Gastrocnemius medialis (tissue), 4 donors: ENCODE measurements around the gene SLC37A1. TPM values are rescaled to one million over a fixed set of nuclear protein-coding genes. Genes with fewer than 3 reads are reported as not detected.

ENCODE experiments used
- ATAC-seq, 2 donors: fragments of 150-250 bp; one replicate each; pipeline ENCODE4 v1.9.1; 2016
- DNase-seq, 2 donors: peaks; one replicate each; pipeline ENCODE4 v3.0.0-alpha.2; 2019
- H3K27ac ChIP-seq, 4 donors: fragments of 200-600 bp; sonication (generic); 1 replicate in 1 of 4; 2 replicates in 3 of 4; pipeline ENCODE4 v1.5.1; 2016 to 2018; ENCODE audit warnings: mild to moderate bottlenecking in 2 of 4, moderate library complexity in 1 of 4
- H3K27me3 ChIP-seq, 3 donors: fragments of 200-600 bp; sonication (generic) in 2 of 3; 1 replicate in 1 of 3; 2 replicates in 2 of 3; pipeline versions ENCODE4 v1.5.1 to v1.6.0; 2016 to 2019; ENCODE audit warnings: mild to moderate bottlenecking in 1 of 3, moderate library complexity in 1 of 3
- H3K36me3 ChIP-seq, 2 donors: fragments of 200-600 bp; sonication (generic) in 1 of 2; one replicate each; pipeline ENCODE4 v1.5.1; 2017 to 2018
- H3K4me1 ChIP-seq, 2 donors: fragments of 200-600 bp; sonication (generic) in 1 of 2; one replicate each; pipeline ENCODE4 v1.5.1; 2016 to 2017; ENCODE audit warnings: mild to moderate bottlenecking in 2 of 2
- H3K4me3 ChIP-seq, 4 donors: fragments of 200-600 bp; sonication (generic) in 3 of 4; 1 replicate in 1 of 4; 2 replicates in 3 of 4; pipeline ENCODE4 v1.5.1; 2016 to 2019; ENCODE audit warnings: mild to moderate bottlenecking in 2 of 4
- H3K9me3 ChIP-seq, 3 donors: fragments of 200-600 bp; sonication (generic) in 2 of 3; 1 replicate in 1 of 3; 2 replicates in 2 of 3; pipeline ENCODE4 v1.5.1; 2016 to 2019
- POLR2A ChIP-seq, 2 donors: fragments of 450-650 bp; IDR thresholded peaks; one replicate each; pipeline ENCODE4 v1.6.1; 2017; ENCODE audit warnings: antibody characterized with exemption in 2 of 2, mild to moderate bottlenecking in 2 of 2, moderate library complexity in 2 of 2
- in situ Hi-C, 4 donors: fragments of 200-750 bp; cut with MboI; loops; one replicate each; pipeline versions ENCODE4 v1.15.0 to v1.8.0; 2017; ENCODE audit warnings: low sequenced_read_pairs in 4 of 4
- intact Hi-C: fragments of 100-400 bp; cut with DNase I; formaldehyde crosslinking; loops from one replicate; pipeline ENCODE4 v1.15.1; 2023; ENCODE audit warnings: low total_unique reads
- total RNA-seq, 4 donors: library from RNA; depleted of rRNA; stranded (reverse); fragments of >200 nt; gene quantifications; one replicate each; pipeline versions ENCODE4 v1.1.0 to v1.2.3, GENCODE V29; 2016
- TF ChIP-seq, protein P1 (sequence below), 5 experiments: fragments of 450-650 bp in 3 of 5; fragments of 200-600 bp in 2 of 5; sonication (generic) in 2 of 5; IDR thresholded peaks in 4 of 5; conservative IDR thresholded peaks in 1 of 5; 1 replicate in 4 of 5; 2 replicates in 1 of 5; pipeline ENCODE4 v1.5.1; 2016 to 2019; ENCODE audit warnings: antibody characterized with exemption in 5 of 5, mild to moderate bottlenecking in 3 of 5, moderate library complexity in 3 of 5

SLC37A1 gene
- total RNA-seq, 4 donors from 2014 or later, result 8.3 to 16.1 (median 12.4) TPM

- Histone ChIP-seq H3K27ac (no peak overlapping the region), H3K4me3 (no peak overlapping the region), H3K36me3 (no peaks in the 10 kb centered on the region), H3K4me1 (no peaks in the 10 kb centered on the region), H3K9me3 (no peaks in the 10 kb centered on the region), H3K27me3 (peaks cover 0 to 3% (median 0%) of the 10 kb centered on the region in 3 donors)
- ATAC-seq (no peak), DNase-seq (no peak)
- in situ Hi-C loops, result loop anchor here in 1 of 4 donors (25.0 kb wide), 1 partner anchor 204 kb away; no protein-coding TSS in a partner anchor
- intact Hi-C loops, result no loop called here
- no peak for TF ChIP-seq POLR2A (IDR thresholded peaks at IDR 0.05)
- TF ChIP-seq, protein P1, sequence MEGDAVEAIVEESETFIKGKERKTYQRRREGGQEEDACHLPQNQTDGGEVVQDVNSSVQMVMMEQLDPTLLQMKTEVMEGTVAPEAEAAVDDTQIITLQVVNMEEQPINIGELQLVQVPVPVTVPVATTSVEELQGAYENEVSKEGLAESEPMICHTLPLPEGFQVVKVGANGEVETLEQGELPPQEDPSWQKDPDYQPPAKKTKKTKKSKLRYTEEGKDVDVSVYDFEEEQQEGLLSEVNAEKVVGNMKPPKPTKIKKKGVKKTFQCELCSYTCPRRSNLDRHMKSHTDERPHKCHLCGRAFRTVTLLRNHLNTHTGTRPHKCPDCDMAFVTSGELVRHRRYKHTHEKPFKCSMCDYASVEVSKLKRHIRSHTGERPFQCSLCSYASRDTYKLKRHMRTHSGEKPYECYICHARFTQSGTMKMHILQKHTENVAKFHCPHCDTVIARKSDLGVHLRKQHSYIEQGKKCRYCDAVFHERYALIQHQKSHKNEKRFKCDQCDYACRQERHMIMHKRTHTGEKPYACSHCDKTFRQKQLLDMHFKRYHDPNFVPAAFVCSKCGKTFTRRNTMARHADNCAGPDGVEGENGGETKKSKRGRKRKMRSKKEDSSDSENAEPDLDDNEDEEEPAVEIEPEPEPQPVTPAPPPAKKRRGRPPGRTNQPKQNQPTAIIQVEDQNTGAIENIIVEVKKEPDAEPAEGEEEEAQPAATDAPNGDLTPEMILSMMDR (IDR thresholded peaks at IDR 0.05 in 4 of 5, conservative IDR thresholded peaks at IDR 0.05 in 1 of 5), result no peak
These were observed 94.8 kb downstream of the SLC37A1 start for GRCh38 chr21:42608446-42608845.

- Histone ChIP-seq H3K4me3 (no peak overlapping the region), H3K27ac (no peak overlapping the region), H3K27me3 (no peaks in the 10 kb centered on the region), H3K36me3 (no peaks in the 10 kb centered on the region), H3K4me1 (no peaks in the 10 kb centered on the region), H3K9me3 (no peaks in the 10 kb centered on the region)
- no peak for DNase-seq
- in situ Hi-C loops (loop anchor here in 1 of 4 donors (25.0 kb wide), 1 partner anchor 202 kb away; no protein-coding TSS in a partner anchor), intact Hi-C loops (no loop called here)
- no peak for ATAC-seq
- no peak for TF ChIP-seq POLR2A (IDR thresholded peaks at IDR 0.05)
- TF ChIP-seq, protein P1 (IDR thresholded peaks at IDR 0.05 in 4 of 5, conservative IDR thresholded peaks at IDR 0.05 in 1 of 5), result no peak
These were observed 96.2 kb downstream of the SLC37A1 start for GRCh38 chr21:42609811-42610210.

DNA sequence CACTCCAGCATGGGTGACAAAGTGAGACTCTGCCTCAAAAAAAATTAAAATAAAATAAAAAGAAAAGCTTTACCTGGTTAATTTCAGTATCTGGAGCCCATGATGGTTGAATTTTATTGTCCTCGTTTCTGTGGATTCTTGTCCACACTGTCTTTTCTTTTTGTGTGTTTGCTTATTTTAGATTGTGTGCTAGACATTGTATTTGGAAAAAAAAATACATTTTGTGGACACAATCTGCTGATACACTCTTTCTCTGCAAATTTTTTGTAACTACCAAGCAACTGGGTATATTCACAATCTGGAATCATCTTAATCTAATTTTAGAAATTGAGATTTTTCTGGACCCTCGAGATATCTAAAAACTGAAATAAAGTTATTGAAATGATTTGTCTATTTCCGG, 98.2 kb downstream of the SLC37A1 start:
- ATAC-seq (no peak), DNase-seq (no peak)
- no peaks in the 10 kb centered on the region for H3K36me3 ChIP-seq
- no peak overlapping the region for H3K27ac ChIP-seq
- H3K9me3 ChIP-seq, result no peaks in the 10 kb centered on the region
- H3K4me1 ChIP-seq, result no peaks in the 10 kb centered on the region
- in situ Hi-C loops (loop anchor here in 1 of 4 donors (25.0 kb wide), 1 partner anchor 200 kb away; no protein-coding TSS in a partner anchor), intact Hi-C loops (no loop called here)
- TF ChIP-seq, protein P1 (IDR thresholded peaks at IDR 0.05 in 4 of 5, conservative IDR thresholded peaks at IDR 0.05 in 1 of 5), result no peak
- TF ChIP-seq POLR2A (IDR thresholded peaks at IDR 0.05), result no peak
- peaks cover 6 to 7% (median 7%) of the 10 kb centered on the region in 3 donors for H3K27me3 ChIP-seq
- no peak overlapping the region for H3K4me3 ChIP-seq

GRCh38 chr21:42612390-42612789, 98.7 kb downstream of the SLC37A1 start:
- TF ChIP-seq, protein P1 (IDR thresholded peaks at IDR 0.05 in 4 of 5, conservative IDR thresholded peaks at IDR 0.05 in 1 of 5), result no peak
- TF ChIP-seq POLR2A (IDR thresholded peaks at IDR 0.05), result no peak
- H3K36me3 ChIP-seq, result no peaks in the 10 kb centered on the region
- no peaks in the 10 kb centered on the region for H3K9me3 ChIP-seq
- H3K4me1 ChIP-seq, result no peaks in the 10 kb centered on the region
- no peak overlapping the region for H3K4me3 ChIP-seq
- H3K27me3 ChIP-seq, result peaks cover 6 to 13% (median 9%) of the 10 kb centered on the region in 3 donors
- no peak overlapping the region for H3K27ac ChIP-seq
- ATAC-seq, result no peak
- no peak for DNase-seq
- intact Hi-C loops (no loop called here), in situ Hi-C loops (loop anchor here in 1 of 4 donors (25.0 kb wide), 1 partner anchor 200 kb away; no protein-coding TSS in a partner anchor)

- H3K36me3 ChIP-seq, result no peaks in the 10 kb centered on the region
- H3K4me3 ChIP-seq, result no peak overlapping the region
- H3K27ac ChIP-seq, result no peak overlapping the region
- intact Hi-C loops (no loop called here), in situ Hi-C loops (loop anchor here in 1 of 4 donors (25.0 kb wide), 1 partner anchor 199 kb away; no protein-coding TSS in a partner anchor)
- H3K9me3 ChIP-seq, result no peaks in the 10 kb centered on the region
- H3K4me1 ChIP-seq, result no peaks in the 10 kb centered on the region
- DNase-seq, result no peak
- TF ChIP-seq POLR2A (IDR thresholded peaks at IDR 0.05), result no peak
- TF ChIP-seq, protein P1 (IDR thresholded peaks at IDR 0.05 in 4 of 5, conservative IDR thresholded peaks at IDR 0.05 in 1 of 5), result no peak
- no peak for ATAC-seq
- peaks cover 13 to 22% (median 21%) of the 10 kb centered on the region in 3 donors for H3K27me3 ChIP-seq
These were observed 100.1 kb downstream of the SLC37A1 start for GRCh38 chr21:42613756-42614155.
